Stimulated activated CD4-positive, alpha-beta T cell treated with anti-CD3 and anti-CD28 coated beads, TNF-alpha, amount 100 ng/mL, for 48 hours (primary cell): Measurements from ENCODE around the gene NOP58.
"Not testable (repeated sequence)": the region's sequence is repeated elsewhere in the genome, so short reads cannot be mapped to it uniquely, and the experiment has no call there.

Experiments used
- DNase-seq, 3 donors: peaks; one replicate each; pipeline ENCODE4 v3.0.0-alpha.2; 2020; ENCODE audit warnings: low read depth in 3 of 3

Gene NOP58

GRCh38 chr2:202306034-202306433, 40.5 kb downstream of the NOP58 start:
- DNase-seq = no peak

DNA sequence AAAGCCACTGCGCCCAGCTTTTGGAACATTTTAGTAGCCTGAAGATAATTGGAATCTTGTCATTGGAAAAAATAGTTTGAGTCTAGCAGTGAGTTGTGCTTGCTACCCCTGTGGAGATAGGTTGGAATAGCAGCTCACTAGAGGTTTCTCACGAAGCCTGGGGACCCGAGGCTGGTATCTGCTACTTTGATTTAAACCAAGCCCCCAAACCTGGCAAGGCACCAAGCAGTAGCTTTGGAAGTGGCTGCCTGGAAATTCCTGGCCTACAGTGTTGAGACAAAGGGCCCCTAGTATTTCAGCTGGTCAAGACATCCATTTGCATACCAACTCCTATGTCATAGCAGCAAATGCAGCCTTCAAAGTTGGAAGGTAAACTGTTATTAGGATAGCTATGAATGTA, 42.1 kb downstream of the NOP58 start:
- DNase-seq = no peak

GRCh38 chr2:202311823-202312388, 46.3 kb downstream of the NOP58 start:
- no peak for DNase-seq

GRCh38 chr2:202314116-202314515, 48.6 kb downstream of the NOP58 start:
- DNase-seq = no peak

DNA sequence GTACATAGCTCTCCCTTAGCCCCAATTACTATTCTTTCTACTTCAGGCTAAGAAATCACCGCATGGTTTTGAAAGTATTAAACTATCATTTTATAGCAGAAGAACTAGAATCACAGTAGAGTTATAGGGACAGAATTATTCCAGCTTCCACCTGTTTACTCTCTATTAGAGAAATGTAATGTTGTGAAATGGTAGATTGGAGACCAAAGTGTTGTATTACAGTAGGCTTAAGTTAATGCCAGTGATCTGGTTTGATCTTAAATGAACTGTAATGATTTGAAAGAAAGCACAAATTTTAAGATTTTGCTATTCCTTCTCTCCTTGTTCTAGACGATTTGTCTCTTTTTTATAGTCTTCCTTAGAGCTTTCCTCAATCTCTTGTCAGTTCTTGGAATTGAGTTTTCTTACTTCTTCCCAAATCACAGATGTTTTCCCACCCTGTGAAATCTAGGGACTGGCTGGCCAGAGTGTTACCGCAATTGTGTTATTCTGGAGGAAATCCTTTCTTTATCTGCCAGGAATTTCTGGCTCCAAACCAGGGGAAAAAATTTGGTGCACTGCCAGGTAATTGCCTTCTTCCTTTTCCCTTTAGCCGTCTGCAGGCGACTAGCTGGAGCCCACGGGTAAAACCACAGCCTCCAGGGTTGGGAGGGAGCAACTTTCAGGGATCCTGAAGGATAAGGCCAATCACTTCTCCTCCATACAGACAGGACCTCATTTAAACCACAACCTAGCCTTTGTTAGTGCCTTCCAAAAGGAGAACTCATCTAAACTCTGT, 51.7 kb downstream of the NOP58 start:
- DNase-seq = no peak

GRCh38 chr2:202320362-202320761, 54.8 kb downstream of the NOP58 start:
- not testable (repeated sequence) for DNase-seq

GRCh38 chr2:202322435-202322834, 56.9 kb downstream of the NOP58 start:
- no peak for DNase-seq

- DNase-seq = no peak
Observed at GRCh38 chr2:202327858-202328257, 62.3 kb downstream of the NOP58 start.

GRCh38 chr2:202335791-202336467, 70.4 kb downstream of the NOP58 start:
- no peak for DNase-seq

DNA sequence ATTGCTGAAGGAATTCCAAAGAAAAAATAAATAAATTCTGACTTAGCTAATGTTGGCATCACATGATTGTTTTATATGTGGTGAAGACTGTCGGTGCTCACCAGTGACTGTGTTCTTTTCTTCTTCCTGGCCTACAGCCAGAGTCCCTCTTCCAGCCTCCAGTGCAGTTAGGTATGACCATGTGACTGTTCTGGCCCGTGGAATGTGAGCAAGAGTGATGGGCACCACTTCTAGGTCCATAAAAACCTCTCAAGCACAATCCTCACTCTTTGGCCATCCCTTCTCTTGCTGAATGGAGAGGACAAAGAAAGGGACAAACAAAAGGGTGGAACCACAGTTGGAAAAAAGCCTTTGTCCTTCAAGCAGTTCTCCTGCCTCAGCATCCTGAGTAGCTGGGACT, 71.6 kb downstream of the NOP58 start:
- DNase-seq = no peak

GRCh38 chr2:202337706-202338346, 72.3 kb downstream of the NOP58 start:
- DNase-seq = no peak

DNA sequence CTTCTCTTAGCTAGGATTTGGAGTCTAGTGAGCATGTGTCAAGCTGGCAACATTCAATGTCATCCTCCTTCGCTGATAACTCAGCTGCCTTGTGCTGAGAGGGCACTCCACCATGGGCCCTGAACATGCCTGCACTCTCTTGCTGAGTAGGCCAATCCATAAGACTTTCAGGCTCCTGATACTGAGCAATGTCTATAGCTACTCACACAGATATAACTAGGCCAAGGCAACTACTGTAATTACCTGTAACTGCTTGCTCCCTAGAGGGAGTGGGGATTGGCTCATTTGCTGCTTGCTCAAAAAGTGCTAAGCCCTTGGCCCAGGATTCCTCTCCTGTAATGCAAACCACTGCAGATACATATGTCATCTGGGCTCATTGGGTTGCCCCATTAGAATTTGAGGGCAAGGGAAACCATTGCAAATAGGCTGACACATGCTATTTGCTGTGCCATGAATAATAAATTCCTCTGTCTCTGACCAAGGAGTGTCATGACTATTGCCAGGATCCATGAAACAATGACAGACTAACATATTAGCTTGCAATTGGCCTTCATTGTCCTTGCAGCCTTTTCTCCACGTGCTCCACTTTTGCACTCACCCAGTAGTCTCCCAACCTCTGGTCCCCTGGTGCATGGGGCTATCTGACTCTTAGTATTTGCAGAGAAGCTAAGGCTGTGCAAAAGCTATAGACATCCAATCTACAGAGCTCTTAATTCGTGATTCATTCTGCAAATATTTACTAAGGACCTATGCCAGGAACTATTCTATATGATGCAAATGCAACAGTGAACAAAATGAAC, 73.7 kb downstream of the NOP58 start:
- DNase-seq = no peak

GRCh38 chr2:202344178-202344577, 78.6 kb downstream of the NOP58 start:
- DNase-seq = no peak

- no peak for DNase-seq
Observed at GRCh38 chr2:202346180-202346579, 80.6 kb downstream of the NOP58 start.
